ENCODE data around the gene RBFA. TPM values are rescaled to one million over a fixed set of nuclear protein-coding genes. Genes with fewer than 3 reads are reported as not detected.

Gene RBFA
- total and polyA plus RNA-seq, 2 of the 13 experiments (the other 11 are each of a cell fraction or from before 2014, with no cell fraction given) = 29.7 to 42.4 TPM

DNA sequence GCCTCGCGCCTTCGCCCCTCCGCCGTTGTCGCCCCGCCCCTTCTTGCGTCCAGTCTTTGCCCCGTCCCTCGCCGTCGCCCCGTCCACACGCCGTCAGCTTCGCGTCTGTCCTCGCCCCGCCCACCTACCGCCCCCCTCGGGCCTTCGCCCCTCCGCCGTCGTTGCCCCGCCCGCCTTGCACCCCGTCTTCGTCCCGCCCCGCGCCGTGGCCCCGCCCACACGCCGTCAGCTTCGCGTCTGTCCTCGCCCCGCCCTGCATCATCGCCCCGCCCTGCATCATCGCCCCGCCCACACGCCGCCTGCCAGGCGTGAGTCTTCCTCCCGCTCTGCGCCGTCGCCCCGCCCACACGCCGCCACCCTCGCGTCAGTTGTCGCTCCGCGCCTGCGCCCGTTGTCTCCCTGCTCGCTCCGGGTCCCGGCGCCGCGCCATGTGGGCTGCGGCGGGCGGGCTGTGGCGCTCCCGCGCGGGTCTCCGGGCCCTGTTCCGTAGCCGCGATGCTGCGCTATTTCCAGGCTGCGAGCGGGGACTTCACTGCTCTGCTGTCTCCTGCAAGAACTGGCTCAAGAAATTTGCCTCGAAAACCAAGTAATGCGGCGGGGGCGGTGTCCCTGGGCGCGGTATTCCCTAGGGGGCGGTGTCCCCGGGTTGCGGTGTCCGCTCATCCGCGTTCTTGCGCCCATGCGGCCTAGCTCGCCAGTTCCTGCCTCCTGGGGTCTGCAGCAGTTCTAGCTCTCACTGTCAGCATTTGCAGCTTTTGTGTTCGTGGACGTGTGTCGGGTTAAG, at the start of gene RBFA (continued):
- TF ChIP-seq, protein P1, sequence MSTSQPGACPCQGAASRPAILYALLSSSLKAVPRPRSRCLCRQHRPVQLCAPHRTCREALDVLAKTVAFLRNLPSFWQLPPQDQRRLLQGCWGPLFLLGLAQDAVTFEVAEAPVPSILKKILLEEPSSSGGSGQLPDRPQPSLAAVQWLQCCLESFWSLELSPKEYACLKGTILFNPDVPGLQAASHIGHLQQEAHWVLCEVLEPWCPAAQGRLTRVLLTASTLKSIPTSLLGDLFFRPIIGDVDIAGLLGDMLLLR (CRISPR knock-in tag; IDR thresholded peaks at IDR 0.05) = peak; percentile 97
- TF ChIP-seq REPIN1 (CRISPR knock-in tag; IDR thresholded peaks at IDR 0.05; ENCODE audit: borderline replicate concordance, low read depth) (peak; percentile 69), MEIS1 (CRISPR knock-in tag; IDR thresholded peaks at IDR 0.05; ENCODE audit: borderline replicate concordance) (no peak), ZNF660 (CRISPR knock-in tag; IDR thresholded peaks at IDR 0.05; ENCODE audit: borderline replicate concordance, low read depth) (no peak), ZNF263 (CRISPR knock-in tag; IDR thresholded peaks at IDR 0.05) (no peak), ZNF354B (CRISPR knock-in tag; IDR thresholded peaks at IDR 0.05) (no peak), TARDBP (CRISPR knock-in tag; IDR thresholded peaks at IDR 0.05) (peak; percentile 49), ZBTB38 (CRISPR knock-in tag; IDR thresholded peaks at IDR 0.05) (peak; percentile 75; the same call in 1 of the 2 replicates), NONO (IDR thresholded peaks at IDR 0.05) (no peak), NONO (CRISPR knock-in tag; conservative IDR thresholded peaks at IDR 0.05) (peak; percentile 81)
- TF ChIP-seq, protein P2, sequence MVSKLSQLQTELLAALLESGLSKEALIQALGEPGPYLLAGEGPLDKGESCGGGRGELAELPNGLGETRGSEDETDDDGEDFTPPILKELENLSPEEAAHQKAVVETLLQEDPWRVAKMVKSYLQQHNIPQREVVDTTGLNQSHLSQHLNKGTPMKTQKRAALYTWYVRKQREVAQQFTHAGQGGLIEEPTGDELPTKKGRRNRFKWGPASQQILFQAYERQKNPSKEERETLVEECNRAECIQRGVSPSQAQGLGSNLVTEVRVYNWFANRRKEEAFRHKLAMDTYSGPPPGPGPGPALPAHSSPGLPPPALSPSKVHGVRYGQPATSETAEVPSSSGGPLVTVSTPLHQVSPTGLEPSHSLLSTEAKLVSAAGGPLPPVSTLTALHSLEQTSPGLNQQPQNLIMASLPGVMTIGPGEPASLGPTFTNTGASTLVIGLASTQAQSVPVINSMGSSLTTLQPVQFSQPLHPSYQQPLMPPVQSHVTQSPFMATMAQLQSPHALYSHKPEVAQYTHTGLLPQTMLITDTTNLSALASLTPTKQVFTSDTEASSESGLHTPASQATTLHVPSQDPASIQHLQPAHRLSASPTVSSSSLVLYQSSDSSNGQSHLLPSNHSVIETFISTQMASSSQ (IDR thresholded peaks at IDR 0.05; ENCODE audit: low read depth) = no peak
- TF ChIP-seq, protein P2 (CRISPR knock-in tag; IDR thresholded peaks at IDR 0.05; ENCODE audit: borderline replicate concordance) = no peak
- TF ChIP-seq, protein P3, sequence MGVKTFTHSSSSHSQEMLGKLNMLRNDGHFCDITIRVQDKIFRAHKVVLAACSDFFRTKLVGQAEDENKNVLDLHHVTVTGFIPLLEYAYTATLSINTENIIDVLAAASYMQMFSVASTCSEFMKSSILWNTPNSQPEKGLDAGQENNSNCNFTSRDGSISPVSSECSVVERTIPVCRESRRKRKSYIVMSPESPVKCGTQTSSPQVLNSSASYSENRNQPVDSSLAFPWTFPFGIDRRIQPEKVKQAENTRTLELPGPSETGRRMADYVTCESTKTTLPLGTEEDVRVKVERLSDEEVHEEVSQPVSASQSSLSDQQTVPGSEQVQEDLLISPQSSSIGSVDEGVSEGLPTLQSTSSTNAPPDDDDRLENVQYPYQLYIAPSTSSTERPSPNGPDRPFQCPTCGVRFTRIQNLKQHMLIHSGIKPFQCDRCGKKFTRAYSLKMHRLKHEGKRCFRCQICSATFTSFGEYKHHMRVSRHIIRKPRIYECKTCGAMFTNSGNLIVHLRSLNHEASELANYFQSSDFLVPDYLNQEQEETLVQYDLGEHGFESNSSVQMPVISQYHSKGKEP (CRISPR knock-in tag; IDR thresholded peaks at IDR 0.05) = no peak; the same call in 1 of the 2 replicates
- TF ChIP-seq, protein P4, sequence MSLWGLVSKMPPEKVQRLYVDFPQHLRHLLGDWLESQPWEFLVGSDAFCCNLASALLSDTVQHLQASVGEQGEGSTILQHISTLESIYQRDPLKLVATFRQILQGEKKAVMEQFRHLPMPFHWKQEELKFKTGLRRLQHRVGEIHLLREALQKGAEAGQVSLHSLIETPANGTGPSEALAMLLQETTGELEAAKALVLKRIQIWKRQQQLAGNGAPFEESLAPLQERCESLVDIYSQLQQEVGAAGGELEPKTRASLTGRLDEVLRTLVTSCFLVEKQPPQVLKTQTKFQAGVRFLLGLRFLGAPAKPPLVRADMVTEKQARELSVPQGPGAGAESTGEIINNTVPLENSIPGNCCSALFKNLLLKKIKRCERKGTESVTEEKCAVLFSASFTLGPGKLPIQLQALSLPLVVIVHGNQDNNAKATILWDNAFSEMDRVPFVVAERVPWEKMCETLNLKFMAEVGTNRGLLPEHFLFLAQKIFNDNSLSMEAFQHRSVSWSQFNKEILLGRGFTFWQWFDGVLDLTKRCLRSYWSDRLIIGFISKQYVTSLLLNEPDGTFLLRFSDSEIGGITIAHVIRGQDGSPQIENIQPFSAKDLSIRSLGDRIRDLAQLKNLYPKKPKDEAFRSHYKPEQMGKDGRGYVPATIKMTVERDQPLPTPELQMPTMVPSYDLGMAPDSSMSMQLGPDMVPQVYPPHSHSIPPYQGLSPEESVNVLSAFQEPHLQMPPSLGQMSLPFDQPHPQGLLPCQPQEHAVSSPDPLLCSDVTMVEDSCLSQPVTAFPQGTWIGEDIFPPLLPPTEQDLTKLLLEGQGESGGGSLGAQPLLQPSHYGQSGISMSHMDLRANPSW (CRISPR knock-in tag; IDR thresholded peaks at IDR 0.05; ENCODE audit: borderline replicate concordance) = no peak
- TF ChIP-seq, protein P5, sequence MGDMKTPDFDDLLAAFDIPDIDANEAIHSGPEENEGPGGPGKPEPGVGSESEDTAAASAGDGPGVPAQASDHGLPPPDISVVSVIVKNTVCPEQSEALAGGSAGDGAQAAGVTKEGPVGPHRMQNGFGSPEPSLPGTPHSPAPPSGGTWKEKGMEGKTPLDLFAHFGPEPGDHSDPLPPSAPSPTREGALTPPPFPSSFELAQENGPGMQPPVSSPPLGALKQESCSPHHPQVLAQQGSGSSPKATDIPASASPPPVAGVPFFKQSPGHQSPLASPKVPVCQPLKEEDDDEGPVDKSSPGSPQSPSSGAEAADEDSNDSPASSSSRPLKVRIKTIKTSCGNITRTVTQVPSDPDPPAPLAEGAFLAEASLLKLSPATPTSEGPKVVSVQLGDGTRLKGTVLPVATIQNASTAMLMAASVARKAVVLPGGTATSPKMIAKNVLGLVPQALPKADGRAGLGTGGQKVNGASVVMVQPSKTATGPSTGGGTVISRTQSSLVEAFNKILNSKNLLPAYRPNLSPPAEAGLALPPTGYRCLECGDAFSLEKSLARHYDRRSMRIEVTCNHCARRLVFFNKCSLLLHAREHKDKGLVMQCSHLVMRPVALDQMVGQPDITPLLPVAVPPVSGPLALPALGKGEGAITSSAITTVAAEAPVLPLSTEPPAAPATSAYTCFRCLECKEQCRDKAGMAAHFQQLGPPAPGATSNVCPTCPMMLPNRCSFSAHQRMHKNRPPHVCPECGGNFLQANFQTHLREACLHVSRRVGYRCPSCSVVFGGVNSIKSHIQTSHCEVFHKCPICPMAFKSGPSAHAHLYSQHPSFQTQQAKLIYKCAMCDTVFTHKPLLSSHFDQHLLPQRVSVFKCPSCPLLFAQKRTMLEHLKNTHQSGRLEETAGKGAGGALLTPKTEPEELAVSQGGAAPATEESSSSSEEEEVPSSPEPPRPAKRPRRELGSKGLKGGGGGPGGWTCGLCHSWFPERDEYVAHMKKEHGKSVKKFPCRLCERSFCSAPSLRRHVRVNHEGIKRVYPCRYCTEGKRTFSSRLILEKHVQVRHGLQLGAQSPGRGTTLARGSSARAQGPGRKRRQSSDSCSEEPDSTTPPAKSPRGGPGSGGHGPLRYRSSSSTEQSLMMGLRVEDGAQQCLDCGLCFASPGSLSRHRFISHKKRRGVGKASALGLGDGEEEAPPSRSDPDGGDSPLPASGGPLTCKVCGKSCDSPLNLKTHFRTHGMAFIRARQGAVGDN (CRISPR knock-in tag; IDR thresholded peaks at IDR 0.05) = peak; percentile 93

Data from HepG2 (cell line).